Fibroblast of villous mesenchyme (primary cell): ENCODE results near the gene EMP2. TPM values are rescaled to one million over a fixed set of nuclear protein-coding genes. Genes with fewer than 3 reads are reported as not detected.

ENCODE experiments used
- DNase-seq: peaks from one replicate; pipeline ENCODE4 v3.0.0-alpha.2; 2010; ENCODE audit warnings: low read depth
- H3K4me3 ChIP-seq: 2 replicates; pipeline ENCODE4 v1.5.1; 2011; ENCODE audit warnings: low read depth, mild to moderate bottlenecking, low read length
- total RNA-seq: library from RNA; depleted of rRNA; stranded (reverse); fragments of >200 nt; gene quantifications from 2 replicates; pipeline ENCODE4 v1.2.3, GENCODE V29; 2012
- TF ChIP-seq, protein P1 (sequence below): IDR thresholded peaks from 2 replicates; pipeline ENCODE4 v1.5.1; 2012; ENCODE audit warnings: low read depth, mild to moderate bottlenecking, low read length; ENCODE audit not compliant: insufficient read depth

The EMP2 gene
- total RNA-seq, 1 donor: 13.0 TPM

DNA sequence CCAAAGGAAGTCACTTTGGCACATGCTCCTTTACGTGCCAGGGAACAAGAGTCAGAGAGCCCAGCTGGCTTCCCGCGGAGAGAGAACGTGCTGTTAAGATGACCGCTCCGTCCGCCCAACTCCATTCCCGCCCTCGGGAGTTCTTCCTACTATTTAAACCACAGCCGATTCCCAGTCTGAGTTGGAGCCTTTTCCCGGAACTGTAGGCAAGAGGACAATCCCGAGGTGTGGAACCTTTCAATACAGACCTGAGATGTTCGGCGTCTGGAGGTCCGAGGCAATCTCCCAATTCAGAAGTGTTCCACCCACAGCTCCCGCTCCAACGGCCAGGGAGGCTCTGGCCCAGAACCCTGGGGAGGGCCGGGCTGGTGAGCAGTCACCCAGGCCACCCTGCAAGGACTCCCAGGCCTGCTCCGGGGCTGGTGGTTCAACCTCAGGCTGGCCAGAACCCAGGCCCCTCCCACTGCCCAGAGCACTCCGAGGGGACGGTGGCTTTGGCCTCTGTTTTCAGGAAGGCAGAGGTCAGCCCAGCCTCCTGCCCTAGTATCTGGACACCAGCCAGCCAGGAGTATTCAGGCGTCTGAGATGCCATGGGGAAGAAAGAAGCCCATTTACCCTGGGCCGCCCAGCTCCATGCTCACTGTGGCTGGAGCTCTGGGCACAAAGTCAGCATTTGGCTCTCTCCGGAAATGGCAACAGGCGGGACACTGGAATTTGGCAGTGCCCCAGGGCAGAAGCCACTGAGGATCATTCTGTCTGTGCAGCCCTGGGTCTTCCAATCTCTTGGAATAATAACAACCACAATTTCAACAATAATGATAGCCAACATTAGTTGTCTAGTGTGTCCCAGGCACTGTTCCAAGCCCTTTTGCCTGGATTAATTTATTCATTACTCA lies 21.4 kb downstream of the EMP2 start:
- H3K4me3 ChIP-seq: no peak overlapping the region
- DNase-seq: no peak
- TF ChIP-seq, protein P1, sequence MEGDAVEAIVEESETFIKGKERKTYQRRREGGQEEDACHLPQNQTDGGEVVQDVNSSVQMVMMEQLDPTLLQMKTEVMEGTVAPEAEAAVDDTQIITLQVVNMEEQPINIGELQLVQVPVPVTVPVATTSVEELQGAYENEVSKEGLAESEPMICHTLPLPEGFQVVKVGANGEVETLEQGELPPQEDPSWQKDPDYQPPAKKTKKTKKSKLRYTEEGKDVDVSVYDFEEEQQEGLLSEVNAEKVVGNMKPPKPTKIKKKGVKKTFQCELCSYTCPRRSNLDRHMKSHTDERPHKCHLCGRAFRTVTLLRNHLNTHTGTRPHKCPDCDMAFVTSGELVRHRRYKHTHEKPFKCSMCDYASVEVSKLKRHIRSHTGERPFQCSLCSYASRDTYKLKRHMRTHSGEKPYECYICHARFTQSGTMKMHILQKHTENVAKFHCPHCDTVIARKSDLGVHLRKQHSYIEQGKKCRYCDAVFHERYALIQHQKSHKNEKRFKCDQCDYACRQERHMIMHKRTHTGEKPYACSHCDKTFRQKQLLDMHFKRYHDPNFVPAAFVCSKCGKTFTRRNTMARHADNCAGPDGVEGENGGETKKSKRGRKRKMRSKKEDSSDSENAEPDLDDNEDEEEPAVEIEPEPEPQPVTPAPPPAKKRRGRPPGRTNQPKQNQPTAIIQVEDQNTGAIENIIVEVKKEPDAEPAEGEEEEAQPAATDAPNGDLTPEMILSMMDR: no peak

DNA sequence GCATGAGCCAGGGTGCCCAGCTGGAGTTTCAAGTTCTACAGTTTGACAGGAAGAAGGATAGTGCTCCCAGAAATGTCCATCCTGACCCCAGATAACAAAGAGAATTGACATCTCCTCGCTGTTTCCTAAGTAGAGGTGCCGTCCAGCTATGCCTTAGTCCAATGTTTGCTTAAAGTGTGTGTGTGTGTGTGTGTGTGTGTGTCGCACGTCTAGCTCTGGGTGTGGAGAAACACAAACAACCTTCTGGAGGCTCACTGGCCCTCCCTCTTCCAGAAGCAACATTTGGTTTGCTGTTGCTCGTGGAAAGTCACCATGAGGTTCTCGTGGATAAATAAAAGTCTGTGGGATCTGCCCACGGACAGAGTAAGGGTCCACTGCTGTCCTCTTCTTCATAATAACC lies 22.1 kb downstream of the EMP2 start:
- DNase-seq: no peak
- no peak overlapping the region for H3K4me3 ChIP-seq
- TF ChIP-seq, protein P1: no peak

DNA sequence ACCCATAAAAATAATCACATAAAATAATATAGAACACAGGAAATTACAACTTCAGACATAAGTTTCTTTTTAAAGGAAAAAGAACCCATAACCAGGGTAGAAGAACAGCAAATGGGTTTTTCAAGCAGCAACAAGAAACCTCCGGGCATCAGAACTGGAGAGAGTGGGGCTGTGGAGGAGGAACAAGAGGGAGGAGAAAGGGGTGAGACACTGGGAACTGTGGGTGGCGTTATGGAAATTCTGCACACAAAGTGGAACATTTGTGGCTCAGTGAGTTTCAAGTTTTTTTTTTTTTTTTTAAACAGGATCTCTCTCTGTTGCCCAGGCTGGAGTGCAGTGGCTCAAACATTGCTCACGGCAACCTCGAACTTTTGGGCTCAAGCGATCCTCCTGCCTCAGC lies 22.6 kb downstream of the EMP2 start:
- H3K4me3 ChIP-seq: no peak overlapping the region
- TF ChIP-seq, protein P1: no peak
- DNase-seq: no peak

DNA sequence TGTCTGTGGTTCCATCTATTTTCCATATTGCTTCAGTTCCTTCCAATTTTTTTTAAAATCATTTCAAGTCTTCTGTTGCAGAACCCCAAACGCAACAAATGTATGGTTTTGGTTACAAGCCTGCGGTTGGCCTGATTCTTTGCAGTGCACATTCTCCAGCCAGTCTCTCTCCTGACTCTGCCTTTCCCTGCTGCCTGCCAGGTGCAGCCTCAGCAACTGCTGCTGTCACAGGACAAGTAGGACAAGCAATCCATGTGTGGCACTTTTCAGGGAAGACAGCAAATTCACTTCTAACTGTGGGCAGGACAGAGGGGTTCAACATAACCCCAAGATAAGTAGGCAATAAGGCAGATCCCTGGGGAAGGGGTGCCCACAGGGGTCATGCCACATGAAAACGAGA lies 24.2 kb downstream of the EMP2 start:
- H3K4me3 ChIP-seq: no peak overlapping the region
- TF ChIP-seq, protein P1: no peak
- no peak for DNase-seq

DNA sequence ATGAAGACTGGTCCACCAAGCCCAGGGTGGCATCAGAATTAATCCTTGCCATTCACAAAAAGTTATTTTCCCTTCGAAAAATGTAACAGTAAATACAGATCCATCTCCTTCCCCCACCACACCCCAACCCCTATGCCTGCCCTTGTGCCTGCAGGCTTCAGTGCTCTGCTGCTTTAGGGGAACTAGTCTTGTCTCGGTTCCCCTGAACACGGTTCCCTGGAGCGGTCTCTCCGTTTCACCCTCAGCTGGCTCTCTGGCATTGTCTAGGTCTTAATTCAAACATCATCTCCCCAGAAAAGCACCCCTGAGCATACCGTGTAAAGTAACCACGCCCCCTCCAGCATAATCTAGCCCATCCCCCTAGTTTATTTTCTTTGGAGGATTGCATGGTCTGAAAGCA lies 25.8 kb downstream of the EMP2 start:
- no peak overlapping the region for H3K4me3 ChIP-seq
- DNase-seq: no peak

DNA sequence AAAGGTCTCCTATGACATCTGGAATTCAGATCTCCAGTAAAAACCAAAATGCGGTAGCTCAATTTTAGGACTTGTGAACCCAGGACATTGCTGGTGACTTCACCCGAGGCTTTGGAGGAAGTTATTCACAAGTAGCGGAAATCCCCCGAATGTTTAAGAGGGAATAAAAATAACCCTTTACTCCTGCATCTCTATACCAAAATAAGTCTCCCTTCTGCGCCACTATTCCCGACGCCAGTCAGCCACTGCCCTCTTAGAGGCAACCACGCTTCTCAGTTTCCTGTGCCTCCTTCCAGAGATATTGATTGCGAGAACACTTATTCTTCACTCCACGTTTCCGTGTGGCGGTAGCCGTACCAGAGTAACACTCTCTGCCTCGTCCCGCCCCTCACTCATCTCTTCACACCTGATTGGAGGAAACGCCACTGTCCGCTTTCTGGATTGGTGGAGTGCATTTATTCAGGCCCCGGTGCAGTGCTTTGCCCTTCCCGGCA lies 27.4 kb downstream of the EMP2 start:
- H3K4me3 ChIP-seq: no peak overlapping the region
- TF ChIP-seq, protein P1: no peak
- DNase-seq: peak; percentile 33

More for the DNA sequence above, 25.8 kb downstream of the EMP2 start:
- TF ChIP-seq, protein P1: no peak
